ENCODE data around the gene ANKRD40CL. TPM values are rescaled to one million over a fixed set of nuclear protein-coding genes. Genes with fewer than 3 reads are reported as not detected.

ANKRD40CL gene
- total RNA-seq, 1 donor: 0.27 TPM

DNA sequence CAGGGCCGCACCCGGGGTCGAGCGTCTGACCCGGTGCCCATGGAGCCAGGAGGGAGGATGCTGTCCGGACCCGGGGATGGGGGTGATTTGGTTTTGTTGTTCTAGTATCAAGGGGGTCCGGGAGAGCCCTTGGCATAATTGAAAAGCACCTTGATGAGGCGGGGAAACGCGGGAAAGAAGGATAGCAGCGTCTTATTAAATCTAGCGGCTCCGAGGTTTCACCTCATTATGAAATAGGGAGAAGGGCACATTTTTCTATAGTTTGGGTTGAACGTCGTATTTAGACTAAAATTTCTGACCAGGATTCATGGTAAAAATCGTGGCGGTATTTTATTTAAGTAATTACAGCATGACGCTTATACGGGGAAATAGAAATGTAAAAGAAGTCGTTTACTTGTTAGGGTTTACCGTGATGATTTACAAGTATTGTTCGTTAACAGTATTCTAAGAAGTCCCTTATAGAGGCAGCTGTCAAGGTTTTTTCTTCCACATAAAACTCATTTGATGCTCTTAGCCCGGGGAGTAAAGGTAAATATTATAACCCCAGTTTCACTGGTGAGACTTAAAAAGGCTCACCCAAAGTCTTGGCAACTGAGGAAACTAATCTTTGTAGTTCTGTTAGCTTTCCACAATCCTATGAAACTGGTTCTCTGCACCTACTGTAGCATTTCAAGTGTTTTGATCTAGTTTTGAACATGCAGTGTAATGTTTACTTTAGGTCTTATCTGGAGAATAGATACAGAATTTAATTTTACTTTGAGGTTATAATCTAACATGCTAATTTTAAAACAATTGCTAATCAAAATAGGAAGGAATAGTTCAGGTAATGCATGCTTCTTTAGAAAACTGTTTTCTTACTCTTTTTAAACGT, 47.2 kb downstream of the ANKRD40CL start:
- DNase-seq (ENCODE audit: low read depth in 2 of 3, low spot score in 2 of 3): peak in 1 of 3 donors; percentile 21

- peak; percentile 79 to 95 (median 93) for DNase-seq (ENCODE audit: low read depth in 2 of 3, low spot score in 2 of 3)
These were observed 48.0 kb downstream of the ANKRD40CL start, which contains the start of gene LUC7L3 for GRCh38 chr17:50719144-50719923. LUC7L3 (plus strand) TSS chr17:50719603; CDS start chr17:50719733, 130 bp downstream.

GRCh38 chr17:50715471-50715870, 51.8 kb downstream of the ANKRD40CL start:
- no peak for DNase-seq (ENCODE audit: low read depth in 2 of 3, low spot score in 2 of 3)

DNA sequence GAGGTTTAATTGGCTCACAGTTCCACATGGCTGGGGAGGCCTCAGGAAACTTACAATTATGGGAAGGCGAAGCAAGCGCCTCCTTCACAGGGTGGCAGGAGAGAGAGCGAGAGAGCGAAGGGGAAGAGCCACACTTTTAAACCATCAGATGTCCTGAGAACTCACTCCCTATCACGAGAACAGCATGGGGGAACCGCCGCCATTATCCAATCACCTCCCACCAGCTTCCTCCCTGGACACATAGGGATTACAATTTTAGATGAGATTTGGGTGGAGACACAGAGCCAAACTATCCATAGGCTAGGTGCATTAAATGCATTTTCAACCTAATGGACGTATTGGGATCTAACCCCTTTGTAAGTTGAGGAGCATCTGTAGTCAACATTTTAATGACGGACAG, 54.7 kb downstream of the ANKRD40CL start:
- no peak for DNase-seq (ENCODE audit: low read depth in 2 of 3, low spot score in 2 of 3)

Small RNA genes within 50 kb of the gene (small RNA-seq; reads per million reads assigned to genes)
- gene AC005921.1: not detected
- not detected for gene MIR8059

Other genes with a start within 250 kb of the ANKRD40CL start
- gene EPN3, start 234.8 kb downstream of the ANKRD40CL start, total RNA-seq: under 0.01 TPM
- 50.9 TPM for gene SPATA20, start 220.3 kb downstream of the ANKRD40CL start, total RNA-seq
- under 0.01 TPM for gene CACNA1G, start 206.8 kb downstream of the ANKRD40CL start, total RNA-seq
- 1.6 TPM for gene ABCC3, start 132.6 kb downstream of the ANKRD40CL start, total RNA-seq
- gene ANKRD40, start 59.6 kb downstream of the ANKRD40CL start, total RNA-seq: 11.8 TPM
- 34.5 TPM for gene LUC7L3, start 47.9 kb downstream of the ANKRD40CL start, total RNA-seq
- under 0.01 TPM for gene WFIKKN2, start 68.1 kb upstream of the ANKRD40CL start, total RNA-seq
- gene TOB1, start 98.8 kb upstream of the ANKRD40CL start, total RNA-seq: 12.1 TPM

Data from hematopoietic multipotent progenitor cell (in vitro differentiated cells).